B cell (primary cell): ENCODE measurements around the gene GDF7. TPM values are rescaled to one million over a fixed set of nuclear protein-coding genes. Genes with fewer than 3 reads are reported as not detected.

Experiments
- ATAC-seq: fragments of 200-7000 bp; cut with Tn5 transposase; one replicate; pipeline ENCODE4 v1.10.0; 2021; ENCODE audit warnings: low read depth, mild to moderate bottlenecking, moderate number of reproducible peaks, moderate library complexity
- CTCF ChIA-PET: fragments of 350-600 bp; sonication (Branson Sonifier 250); formaldehyde crosslinking; loops from one replicate; lab custom pipeline; 2021; ENCODE audit warnings: antibody characterized with exemption, inconsistent platforms; lab: Charles Lee
- POLR2A ChIA-PET: fragments of 350-600 bp; sonication (Branson Sonifier 250); formaldehyde crosslinking; loops from one replicate; lab custom pipeline; 2021; ENCODE audit warnings: antibody characterized with exemption; lab: Charles Lee
- DNase-seq: peaks from one replicate; pipeline ENCODE4 v3.0.0; 2013
- H2AFZ ChIP-seq: 2 replicates; pipeline ENCODE4 v1.6.1; 2012; ENCODE audit warnings: mild to moderate bottlenecking, low read depth, low read length; ENCODE audit not compliant: insufficient read depth, poor library complexity, severe bottlenecking
- H3K27ac ChIP-seq, 2 donors: 1 replicate in 1 of 2; 2 replicates in 1 of 2; pipeline ENCODE4 v1.5.1; 2012 to 2013; ENCODE audit warnings: low read length in 2 of 2, mild to moderate bottlenecking in 2 of 2, moderate library complexity in 1 of 2
- H3K27me3 ChIP-seq, 4 experiments: fragments of 200-600 bp in 1 of 4; sonication (generic) in 1 of 4; replicated peaks in 1 of 4; 1 replicate in 2 of 4; 2 replicates in 2 of 4; pipeline versions ENCODE4 v1.6.1 to v1.7.0; 2013 to 2016; ENCODE audit warnings: low read length in 3 of 4, mild to moderate bottlenecking in 2 of 4, mixed read lengths in 1 of 4, moderate library complexity in 1 of 4; ENCODE audit not compliant: insufficient read depth in 4 of 4, control insufficient read depth in 3 of 4; ENCODE audit errors: control extremely low read depth in 1 of 4
- H3K36me3 ChIP-seq, 2 experiments: replicated peaks in 1 of 2; 1 replicate in 1 of 2; 2 replicates in 1 of 2; pipeline versions ENCODE4 v1.6.1 to v1.7.1; 2013; ENCODE audit warnings: low read length in 1 of 2; ENCODE audit not compliant: insufficient read depth in 2 of 2, control insufficient read depth in 1 of 2; ENCODE audit errors: control extremely low read depth in 1 of 2, extremely low read depth in 1 of 2
- H3K4me1 ChIP-seq, 2 donors: fragments of 200-600 bp in 1 of 2; sonication (generic) in 1 of 2; 1 replicate in 1 of 2; 2 replicates in 1 of 2; pipeline versions ENCODE4 v1.5.1 to v1.6.1; 2013 to 2017; ENCODE audit warnings: low read length in 2 of 2; ENCODE audit not compliant: control insufficient read depth in 2 of 2, insufficient read depth in 2 of 2
- H3K4me2 ChIP-seq: replicated peaks from 2 replicates; pipeline ENCODE3; 2012; ENCODE audit warnings: mild to moderate bottlenecking, low read depth, low read length; ENCODE audit not compliant: poor library complexity, severe bottlenecking
- H3K4me3 ChIP-seq, 5 experiments: fragments of 200-600 bp in 1 of 5; sonication (generic) in 1 of 5; 1 replicate in 3 of 5; 2 replicates in 2 of 5; pipeline versions ENCODE4 v1.5.1 to v1.7.0; 2011 to 2016; ENCODE audit warnings: low read length in 4 of 5, mild to moderate bottlenecking in 4 of 5, low read depth in 2 of 5, control low read depth in 1 of 5, moderate library complexity in 1 of 5; ENCODE audit not compliant: insufficient read depth in 1 of 5; ENCODE audit errors: control extremely low read depth in 1 of 5, extremely low read depth in 1 of 5
- H3K79me2 ChIP-seq: fragments of 200-600 bp; sonication (generic); one replicate; pipeline ENCODE4 v1.6.0; 2016; ENCODE audit warnings: low read length; ENCODE audit not compliant: control insufficient read depth, insufficient read depth
- H3K9ac ChIP-seq: fragments of 200-600 bp; sonication (generic); 2 replicates; pipeline ENCODE4 v1.6.1; 2017; ENCODE audit warnings: mild to moderate bottlenecking, low read length, moderate library complexity
- H3K9me3 ChIP-seq, 3 donors: one replicate each; pipeline versions ENCODE4 v1.6.1 to v1.7.1; 2013; ENCODE audit warnings: low read length in 2 of 3; ENCODE audit not compliant: control insufficient read depth in 2 of 3, insufficient read depth in 1 of 3; ENCODE audit errors: control extremely low read depth in 1 of 3
- H4K20me1 ChIP-seq: 2 replicates; pipeline ENCODE4 v1.6.0; 2012; ENCODE audit warnings: mild to moderate bottlenecking, low read length; ENCODE audit not compliant: insufficient read depth, control insufficient read depth, poor library complexity, severe bottlenecking
- H3K27ac Mint-ChIP-seq: one replicate; pipeline ENCODE4 v1.8.0; 2021; ENCODE audit warnings: mixed read lengths
- H3K27me3 Mint-ChIP-seq: one replicate; pipeline ENCODE4 v1.8.0; 2021; ENCODE audit warnings: mixed read lengths
- H3K4me1 Mint-ChIP-seq: one replicate; pipeline ENCODE4 v1.8.0; 2021; ENCODE audit warnings: mixed read lengths
- H3K4me3 Mint-ChIP-seq: one replicate; pipeline ENCODE4 v1.8.0; 2021; ENCODE audit warnings: mixed read lengths
- H3K9me3 Mint-ChIP-seq: one replicate; pipeline ENCODE4 v1.8.0; 2022; ENCODE audit warnings: mixed read lengths; ENCODE audit not compliant: insufficient read depth
- EZH2 ChIP-seq: IDR thresholded peaks from 2 replicates; pipeline ENCODE4 v1.6.1; 2012; ENCODE audit warnings: borderline replicate concordance, low read depth, mild to moderate bottlenecking, moderate library complexity, low read length; ENCODE audit not compliant: insufficient read depth, poor library complexity, severe bottlenecking
- WGBS: methylation state at CpG from one replicate; pipeline ENCODE4 v1.1.5; 2013; ENCODE audit warnings: missing lambda C conversion rate; ENCODE audit not compliant: insufficient coverage; 5-methylcytosine and 5-hydroxymethylcytosine counted together
- intact Hi-C: fragments of 100-400 bp; cut with micrococcal nuclease; formaldehyde crosslinking; loops from one replicate; pipeline ENCODE4 v1.10.0; 2022
- polyA plus RNA-seq: library from polyadenylated mRNA; depleted of rRNA; stranded (reverse); fragments of >200 nt; gene quantifications from 2 replicates; pipeline ENCODE4 v1.2.3, GENCODE V29; 2012
- total RNA-seq, 2 donors: library from RNA; stranded (reverse); fragments of 120-200 nt in 1 of 2; gene quantifications; 1 replicate in 1 of 2; 2 replicates in 1 of 2; pipeline versions ENCODE4 v1.2.3 to v1.2.4, GENCODE V29; 2013 to 2022
- TF ChIP-seq, protein P1 (sequence below): fragments of 200-600 bp; IDR thresholded peaks from one replicate; pipeline ENCODE4 v1.8.0; 2022; ENCODE audit warnings: antibody characterized with exemption, mild to moderate bottlenecking

GDF7 gene
- total and polyA plus RNA-seq, 2 donors (not counting 1 experiment from before 2014, with no cell fraction given) = 7.0 to 15.3 TPM

DNA sequence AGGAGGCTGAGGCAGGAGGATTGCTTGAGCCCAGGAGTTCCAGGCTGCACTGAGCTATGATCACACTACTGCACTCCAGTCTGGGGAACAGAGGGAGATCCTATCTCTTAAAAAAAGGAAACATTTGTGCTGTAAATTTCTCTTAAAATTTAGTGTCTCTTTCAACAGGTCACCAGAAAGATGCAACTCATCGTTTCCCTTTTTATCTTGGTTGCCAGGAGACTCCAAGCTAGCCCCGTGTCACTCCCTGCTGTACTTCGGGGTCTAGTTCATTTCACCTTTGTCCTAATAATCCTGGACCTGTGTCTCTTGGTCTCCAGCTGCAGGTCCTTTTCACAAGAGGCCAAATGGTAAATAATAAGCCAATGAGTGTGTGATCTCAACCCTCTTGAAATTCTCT is 23.1 kb upstream of the GDF7 start:
- H3K4me1 Mint-ChIP-seq = peaks cover 27% of the 10 kb centered on the region
- peaks cover 35% of the 10 kb centered on the region for H3K79me2 ChIP-seq
- H3K27ac Mint-ChIP-seq = no peak overlapping the region
- CTCF ChIA-PET = interaction anchor here (0.7 to 6.9 kb wide), 20 partner anchors 10 to 319 kb away, joined by 3 to 128 read pairs (median 6); partner anchors contain the start of gene RHOB
- H3K27me3 ChIP-seq = no peaks in the 10 kb centered on the region
- WGBS = 100% methylated on average over 1 of the region's 3 CpGs
- no peaks in the 10 kb centered on the region for H3K9me3 Mint-ChIP-seq
- peaks cover 18 to 29% of the 10 kb centered on the region in 2 donors for H3K4me1 ChIP-seq
- DNase-seq = no peak
- H3K36me3 ChIP-seq = peaks cover 0 to 55% of the 10 kb centered on the region in 2 experiments
- no peak for ATAC-seq
- no peak overlapping the region for H3K4me3 Mint-ChIP-seq
- intact Hi-C loops = loop anchor here (5.0 kb wide), 1 partner anchor 402 kb away; no protein-coding TSS in a partner anchor
- H3K4me2 ChIP-seq = no peak overlapping the region
- H3K9me3 ChIP-seq = peaks cover 0 to 2% (median 0%) of the 10 kb centered on the region in 3 donors
- no peak overlapping the region for H3K27ac ChIP-seq
- no peaks in the 10 kb centered on the region for H3K27me3 Mint-ChIP-seq
- TF ChIP-seq EZH2 = no peak
- TF ChIP-seq, protein P1, sequence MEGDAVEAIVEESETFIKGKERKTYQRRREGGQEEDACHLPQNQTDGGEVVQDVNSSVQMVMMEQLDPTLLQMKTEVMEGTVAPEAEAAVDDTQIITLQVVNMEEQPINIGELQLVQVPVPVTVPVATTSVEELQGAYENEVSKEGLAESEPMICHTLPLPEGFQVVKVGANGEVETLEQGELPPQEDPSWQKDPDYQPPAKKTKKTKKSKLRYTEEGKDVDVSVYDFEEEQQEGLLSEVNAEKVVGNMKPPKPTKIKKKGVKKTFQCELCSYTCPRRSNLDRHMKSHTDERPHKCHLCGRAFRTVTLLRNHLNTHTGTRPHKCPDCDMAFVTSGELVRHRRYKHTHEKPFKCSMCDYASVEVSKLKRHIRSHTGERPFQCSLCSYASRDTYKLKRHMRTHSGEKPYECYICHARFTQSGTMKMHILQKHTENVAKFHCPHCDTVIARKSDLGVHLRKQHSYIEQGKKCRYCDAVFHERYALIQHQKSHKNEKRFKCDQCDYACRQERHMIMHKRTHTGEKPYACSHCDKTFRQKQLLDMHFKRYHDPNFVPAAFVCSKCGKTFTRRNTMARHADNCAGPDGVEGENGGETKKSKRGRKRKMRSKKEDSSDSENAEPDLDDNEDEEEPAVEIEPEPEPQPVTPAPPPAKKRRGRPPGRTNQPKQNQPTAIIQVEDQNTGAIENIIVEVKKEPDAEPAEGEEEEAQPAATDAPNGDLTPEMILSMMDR = no peak
- POLR2A ChIA-PET = interaction anchor here (1.2 kb wide), 1 partner anchor 197 kb away, joined by 3 read pairs; the partner anchor contains the start of gene RHOB
- no peak overlapping the region for H3K9ac ChIP-seq
- no peak overlapping the region for H3K4me3 ChIP-seq
- H4K20me1 ChIP-seq = peaks cover 24% of the 10 kb centered on the region
- no peak overlapping the region for H2AFZ ChIP-seq

DNA sequence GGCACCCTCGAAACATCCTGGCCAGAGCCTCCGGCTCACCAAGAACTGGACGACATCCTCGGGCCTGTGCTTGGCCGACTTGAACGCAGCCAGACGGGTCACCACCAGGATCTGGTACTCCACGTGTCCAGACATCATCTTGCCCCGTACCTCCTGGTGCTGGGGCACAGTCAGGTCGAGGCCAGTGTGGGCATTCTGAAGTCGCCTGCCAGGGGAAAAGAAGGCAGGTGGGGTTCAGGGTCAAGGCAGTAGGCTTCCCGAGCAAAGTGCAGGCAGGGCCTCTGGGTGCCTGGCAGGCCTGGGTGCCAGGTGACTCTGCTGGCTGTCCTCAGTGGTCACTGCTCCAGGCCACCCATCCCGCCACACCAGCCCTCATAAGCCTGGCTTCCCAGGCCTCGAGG is 21.6 kb upstream of the GDF7 start:
- no peak overlapping the region for H3K27ac Mint-ChIP-seq
- no peak for TF ChIP-seq EZH2
- Histone ChIP-seq H2AFZ (no peak overlapping the region), H3K27me3 (no peaks in the 10 kb centered on the region), H3K27ac (no peak overlapping the region), H3K9me3 (peaks cover 0 to 2% (median 0%) of the 10 kb centered on the region in 3 donors), H3K4me3 (no peak overlapping the region), H4K20me1 (peaks cover 24% of the 10 kb centered on the region), H3K4me1 (peaks cover 32 to 43% of the 10 kb centered on the region in 2 donors), H3K79me2 (peaks cover 50% of the 10 kb centered on the region), H3K36me3 (peaks cover 0 to 41% of the 10 kb centered on the region in 2 experiments), H3K4me2 (no peak overlapping the region), H3K9ac (no peak overlapping the region)
- peaks cover 41% of the 10 kb centered on the region for H3K4me1 Mint-ChIP-seq
- ChIA-PET CTCF (interaction anchor here (4.2 to 6.9 kb wide), 2 partner anchors 201 to 206 kb away, joined by 77 to 114 read pairs; no protein-coding TSS in a partner anchor), POLR2A (no interaction called here)
- H3K27me3 Mint-ChIP-seq = no peaks in the 10 kb centered on the region
- no peaks in the 10 kb centered on the region for H3K9me3 Mint-ChIP-seq
- WGBS = 98% methylated on average over 14 of the region's 14 CpGs
- DNase-seq (no peak), ATAC-seq (no peak)
- no peak overlapping the region for H3K4me3 Mint-ChIP-seq
- intact Hi-C loops = no loop called here
